Measurements from ENCODE around the gene TRAF7. TPM values are rescaled to one million over a fixed set of nuclear protein-coding genes. Genes with fewer than 3 reads are reported as not detected.
A peak's percentile ranks its signal among the peaks of the same experiment; 100 is the strongest.

The TRAF7 gene
- total RNA-seq, 2 experiments from 2014 or later = 74.8 to 80.2 TPM

DNA sequence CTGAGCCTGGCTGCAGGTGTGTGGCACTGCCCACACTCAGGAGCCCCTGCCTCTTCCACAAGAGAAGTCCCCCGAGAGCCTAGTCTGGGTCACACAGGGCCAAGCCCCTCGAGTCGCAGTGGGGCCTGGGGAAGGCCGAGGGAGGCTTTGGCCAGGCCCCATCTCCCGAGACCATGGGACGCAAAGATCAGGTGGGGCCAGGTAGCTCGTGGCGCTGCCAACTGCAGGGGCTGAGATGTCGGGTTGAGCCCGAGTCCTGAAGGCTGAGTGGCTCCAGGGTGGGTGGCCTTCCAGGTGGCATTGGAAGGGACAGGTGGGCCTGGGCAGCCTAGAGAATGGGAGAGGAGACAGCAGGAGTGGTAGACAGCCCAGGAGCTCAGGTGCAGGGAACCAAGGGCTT lies 6.3 kb downstream of the TRAF7 start:
- no peaks in the 10 kb centered on the region for H3K27me3 Mint-ChIP-seq
- ChIA-PET POLR2A (interaction anchor here (1.1 to 1.7 kb wide), 5 partner anchors 9 to 49 kb away, joined by 3 to 4 read pairs (median 4); partner anchors contain the start of gene BRICD5), CTCF (no interaction called here)
- peaks cover 13% of the 10 kb centered on the region for H3K4me1 Mint-ChIP-seq (ENCODE audit: low read depth)
- ATAC-seq = no peak
- intact Hi-C loops (cut with micrococcal nuclease) = no loop called here
- no peaks in the 10 kb centered on the region for H3K9me3 Mint-ChIP-seq
- TF ChIP-seq, protein P1, sequence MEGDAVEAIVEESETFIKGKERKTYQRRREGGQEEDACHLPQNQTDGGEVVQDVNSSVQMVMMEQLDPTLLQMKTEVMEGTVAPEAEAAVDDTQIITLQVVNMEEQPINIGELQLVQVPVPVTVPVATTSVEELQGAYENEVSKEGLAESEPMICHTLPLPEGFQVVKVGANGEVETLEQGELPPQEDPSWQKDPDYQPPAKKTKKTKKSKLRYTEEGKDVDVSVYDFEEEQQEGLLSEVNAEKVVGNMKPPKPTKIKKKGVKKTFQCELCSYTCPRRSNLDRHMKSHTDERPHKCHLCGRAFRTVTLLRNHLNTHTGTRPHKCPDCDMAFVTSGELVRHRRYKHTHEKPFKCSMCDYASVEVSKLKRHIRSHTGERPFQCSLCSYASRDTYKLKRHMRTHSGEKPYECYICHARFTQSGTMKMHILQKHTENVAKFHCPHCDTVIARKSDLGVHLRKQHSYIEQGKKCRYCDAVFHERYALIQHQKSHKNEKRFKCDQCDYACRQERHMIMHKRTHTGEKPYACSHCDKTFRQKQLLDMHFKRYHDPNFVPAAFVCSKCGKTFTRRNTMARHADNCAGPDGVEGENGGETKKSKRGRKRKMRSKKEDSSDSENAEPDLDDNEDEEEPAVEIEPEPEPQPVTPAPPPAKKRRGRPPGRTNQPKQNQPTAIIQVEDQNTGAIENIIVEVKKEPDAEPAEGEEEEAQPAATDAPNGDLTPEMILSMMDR (IDR thresholded peaks at IDR 0.05) = no peak
- DNase-seq = no peak
- H3K36me3 Mint-ChIP-seq (ENCODE audit: low read depth) = peaks cover 8% of the 10 kb centered on the region
- H3K27ac Mint-ChIP-seq = no peak overlapping the region
- H3K4me3 Mint-ChIP-seq = no peak overlapping the region

GRCh38 chr16:2162676-2163118 lies 7.1 kb downstream of the TRAF7 start:
- Mint-ChIP-seq H3K4me1 (ENCODE audit: low read depth) (peaks cover 6% of the 10 kb centered on the region), H3K9me3 (no peaks in the 10 kb centered on the region), H3K27ac (no peak overlapping the region), H3K36me3 (ENCODE audit: low read depth) (peaks cover 8% of the 10 kb centered on the region), H3K4me3 (no peak overlapping the region), H3K27me3 (no peaks in the 10 kb centered on the region)
- ChIA-PET CTCF (no interaction called here), POLR2A (interaction anchor here (1.1 to 1.4 kb wide), 4 partner anchors 10 to 31 kb away, joined by 3 to 4 read pairs (median 4); no protein-coding TSS in a partner anchor)
- DNase-seq = no peak
- TF ChIP-seq, protein P1 (IDR thresholded peaks at IDR 0.05) = no peak
- intact Hi-C loops (cut with micrococcal nuclease) = no loop called here
- ATAC-seq = no peak

DNA sequence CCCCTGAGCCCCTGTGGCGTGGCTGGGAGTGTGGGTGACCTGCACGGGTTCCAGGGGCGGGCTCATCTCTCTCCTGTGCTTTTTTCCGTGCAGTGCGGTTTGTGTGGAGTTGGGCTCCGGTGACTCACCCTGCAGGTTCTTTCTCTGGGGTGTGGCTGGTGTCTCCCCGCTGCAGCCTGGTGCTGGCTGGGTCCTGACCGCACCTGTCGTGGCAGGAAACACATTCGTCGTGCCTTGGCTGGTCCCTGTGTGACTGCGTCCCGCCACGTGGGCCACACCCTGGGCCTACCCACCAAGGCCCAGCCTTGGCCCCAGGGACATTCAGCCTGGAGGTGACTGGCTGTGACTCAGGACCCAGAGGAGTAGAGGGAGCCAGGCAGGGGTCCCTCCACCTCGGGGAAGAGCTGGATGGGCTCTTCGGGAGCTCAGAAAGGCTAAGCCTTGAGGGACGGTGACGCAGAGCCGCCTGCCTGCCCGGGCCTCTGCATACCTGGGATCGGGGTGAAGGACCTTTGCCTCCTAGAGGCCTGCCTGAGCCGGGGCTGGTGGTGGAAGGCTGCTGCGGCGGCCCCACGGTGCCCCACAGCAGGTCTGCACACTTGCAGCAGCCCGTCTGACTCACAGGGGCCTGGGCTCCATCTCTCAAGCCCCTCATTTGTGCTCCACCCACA lies 7.8 kb downstream of the TRAF7 start:
- intact Hi-C loops (cut with micrococcal nuclease) = no loop called here
- no peaks in the 10 kb centered on the region for H3K27me3 Mint-ChIP-seq
- TF ChIP-seq, protein P1 (IDR thresholded peaks at IDR 0.05) = no peak
- H3K36me3 Mint-ChIP-seq (ENCODE audit: low read depth) = peaks cover 12% of the 10 kb centered on the region
- peak overlapping the region; percentile 11 for H3K27ac Mint-ChIP-seq
- ChIA-PET CTCF (no interaction called here), POLR2A (interaction anchor here (1.1 to 1.4 kb wide), 2 partner anchors 8 to 10 kb away, joined by 4 to 8 read pairs; partner anchors contain the start of gene TRAF7)
- ATAC-seq (no peak), DNase-seq (no peak)
- peaks cover 1% of the 10 kb centered on the region for H3K4me1 Mint-ChIP-seq (ENCODE audit: low read depth)
- no peak overlapping the region for H3K4me3 Mint-ChIP-seq
- H3K9me3 Mint-ChIP-seq = no peaks in the 10 kb centered on the region

GRCh38 chr16:2165861-2166260 lies 10.3 kb downstream of the TRAF7 start:
- DNase-seq (no peak), ATAC-seq (no peak)
- Mint-ChIP-seq H3K36me3 (ENCODE audit: low read depth) (peaks cover 12% of the 10 kb centered on the region), H3K9me3 (no peaks in the 10 kb centered on the region), H3K4me3 (no peak overlapping the region), H3K4me1 (ENCODE audit: low read depth) (no peaks in the 10 kb centered on the region), H3K27me3 (no peaks in the 10 kb centered on the region), H3K27ac (no peak overlapping the region)
- CTCF ChIA-PET = no interaction called here
- TF ChIP-seq, protein P1 (IDR thresholded peaks at IDR 0.05) = no peak
- POLR2A ChIA-PET = interaction anchor here (1.3 to 1.7 kb wide), 2 partner anchors 9 to 11 kb away, joined by 5 read pairs; partner anchors contain the start of gene TRAF7
- intact Hi-C loops (cut with micrococcal nuclease) = no loop called here
